GM19372 (cell line): ENCODE measurements around the gene DAB2IP.

Experiments
- ATAC-seq: cut with Tn5 transposase; IDR thresholded peaks from one replicate; pipeline ENCODE4 v1.9.1; 2021; ENCODE audit warnings: mild to moderate bottlenecking, low read depth, moderate library complexity; ENCODE audit not compliant: unreplicated experiment

The DAB2IP gene

DNA sequence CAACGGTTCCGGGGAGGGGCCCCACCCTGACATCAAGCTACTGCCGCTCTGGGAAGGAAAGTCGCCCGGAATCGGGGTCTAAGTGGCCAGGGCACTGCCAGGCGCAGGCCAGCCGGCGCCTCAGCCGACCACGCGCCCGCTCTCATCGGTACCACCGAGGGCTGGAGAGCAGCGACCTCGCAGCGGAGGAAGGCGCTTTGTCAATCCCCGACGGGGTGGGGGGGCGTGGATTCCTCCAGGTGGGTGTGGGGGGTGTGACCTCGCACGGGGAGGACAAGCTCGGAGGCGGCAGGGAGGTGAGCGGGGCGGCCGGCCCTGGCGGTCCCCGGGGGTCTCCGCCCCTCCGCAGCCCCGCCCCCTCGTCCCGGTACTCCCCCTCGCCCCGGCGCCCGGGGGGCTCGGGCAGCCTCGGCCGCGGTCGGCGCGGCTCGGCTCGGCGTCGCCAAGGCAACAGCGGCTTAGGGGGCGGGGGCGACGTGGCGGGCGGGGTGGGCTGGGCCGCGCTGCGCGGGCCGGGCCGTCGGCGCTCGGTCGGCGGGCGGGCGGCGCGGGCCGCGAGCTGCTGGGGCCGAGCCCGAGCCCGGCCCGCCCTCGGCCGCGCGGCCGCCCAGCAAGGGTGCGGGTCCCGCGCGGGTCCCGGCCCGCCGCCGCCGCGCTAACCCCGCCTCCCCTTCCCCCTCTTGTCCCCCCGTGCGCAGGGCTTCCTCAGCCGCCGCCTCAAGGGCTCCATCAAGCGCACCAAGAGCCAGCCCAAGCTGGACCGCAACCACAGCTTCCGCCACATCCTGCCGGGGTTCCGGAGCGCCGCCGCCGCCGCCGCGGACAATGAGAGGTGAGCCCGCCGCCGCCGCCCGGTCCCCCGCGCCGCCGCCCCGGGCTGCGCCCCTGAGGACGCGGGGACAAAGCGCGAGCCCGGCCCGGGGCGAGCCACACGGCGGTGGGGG, 47.5 kb downstream of the DAB2IP start:
- peak; percentile 59 for ATAC-seq

DNA sequence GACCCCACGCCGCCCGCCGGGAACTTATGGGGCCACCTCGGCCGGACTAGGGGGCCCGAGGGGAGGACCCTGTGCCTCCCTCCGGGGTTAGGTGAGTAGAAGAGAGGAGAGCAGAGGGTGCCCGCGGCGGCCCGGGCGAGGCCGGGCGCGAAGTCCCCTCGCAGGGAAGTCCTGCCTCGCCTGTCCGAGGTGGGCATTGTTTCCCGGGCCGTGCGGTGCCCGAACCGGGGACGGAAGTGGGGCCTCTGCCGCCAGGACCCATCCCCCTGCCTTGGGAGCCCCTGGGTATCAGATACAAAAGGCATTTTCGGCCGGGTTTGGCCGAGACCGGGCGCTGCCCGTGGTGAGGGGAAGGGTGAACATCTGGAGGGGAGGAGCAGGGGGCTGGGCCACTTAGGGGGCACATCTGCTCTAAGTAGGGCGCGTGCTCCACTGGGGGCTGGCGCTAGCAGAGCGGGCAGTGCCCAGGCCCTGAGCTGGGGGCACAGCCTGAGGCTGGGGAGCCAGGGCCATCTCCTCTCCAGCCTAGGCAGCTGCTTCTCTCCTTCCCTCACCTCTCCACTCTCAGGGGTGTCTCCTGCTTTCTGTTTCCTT, 48.2 kb downstream of the DAB2IP start:
- ATAC-seq = peak; percentile 23

DNA sequence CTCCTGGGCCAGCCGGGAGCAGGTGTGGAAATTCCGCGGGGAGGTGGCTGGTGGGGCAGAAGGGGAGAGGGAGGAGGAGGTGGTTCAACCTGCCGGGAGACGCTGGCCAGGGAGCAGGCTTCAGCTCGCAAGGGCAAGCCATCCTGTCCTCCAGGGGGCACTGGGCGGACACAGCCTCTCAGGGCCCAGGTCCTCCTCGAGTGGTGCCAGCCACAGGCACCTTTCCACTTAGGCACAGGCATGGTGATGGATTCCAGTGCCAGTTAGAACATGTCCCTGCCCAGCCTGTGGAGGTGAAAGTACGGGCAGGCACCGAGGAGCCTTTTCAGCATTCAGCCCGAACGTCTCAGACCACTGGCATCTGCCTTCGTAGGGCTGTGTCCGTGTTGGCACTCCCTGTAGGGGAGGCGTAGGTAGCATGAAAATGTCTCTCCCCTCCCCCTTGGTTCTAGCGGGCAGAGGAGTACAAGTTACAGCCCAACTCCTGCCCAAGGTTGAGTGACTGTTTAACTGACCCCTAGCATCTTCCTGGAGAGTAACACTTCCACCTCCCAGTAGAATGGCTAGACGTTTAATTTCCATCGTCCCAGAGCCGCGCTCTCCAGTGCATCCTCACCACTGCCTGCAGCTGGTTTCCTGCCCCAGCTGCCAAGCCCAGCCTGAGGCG, 48.9 kb downstream of the DAB2IP start:
- no peak for ATAC-seq

DNA sequence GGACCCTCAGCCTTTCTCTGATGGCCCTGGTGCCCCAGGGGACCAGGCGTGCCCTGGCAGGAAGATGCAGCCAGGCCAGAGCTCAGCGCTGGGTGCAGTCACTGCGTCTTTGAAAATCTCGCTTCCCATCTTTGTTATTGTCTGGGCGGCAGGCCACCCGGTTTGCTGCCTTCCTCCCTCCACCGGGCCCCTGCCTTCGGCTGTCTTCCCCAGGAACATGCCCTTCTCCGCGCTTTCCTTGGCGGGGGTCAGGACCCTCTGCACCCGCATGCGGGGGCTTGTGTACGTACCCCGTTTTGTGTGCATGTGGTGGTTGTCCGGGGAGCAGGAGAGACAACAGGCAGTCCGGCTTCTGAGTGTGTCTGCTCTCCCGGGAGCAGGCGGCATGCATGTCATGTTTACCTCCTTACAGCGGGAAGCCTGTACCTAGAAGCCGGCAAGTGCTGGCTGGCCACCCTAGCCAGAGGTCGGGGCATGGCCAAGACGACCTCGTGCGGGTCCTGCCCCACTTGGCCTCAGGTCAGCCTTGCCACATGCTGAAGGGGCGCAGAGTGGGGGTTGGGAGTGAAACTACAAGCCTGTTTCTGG, 49.5 kb downstream of the DAB2IP start:
- ATAC-seq = no peak

DNA sequence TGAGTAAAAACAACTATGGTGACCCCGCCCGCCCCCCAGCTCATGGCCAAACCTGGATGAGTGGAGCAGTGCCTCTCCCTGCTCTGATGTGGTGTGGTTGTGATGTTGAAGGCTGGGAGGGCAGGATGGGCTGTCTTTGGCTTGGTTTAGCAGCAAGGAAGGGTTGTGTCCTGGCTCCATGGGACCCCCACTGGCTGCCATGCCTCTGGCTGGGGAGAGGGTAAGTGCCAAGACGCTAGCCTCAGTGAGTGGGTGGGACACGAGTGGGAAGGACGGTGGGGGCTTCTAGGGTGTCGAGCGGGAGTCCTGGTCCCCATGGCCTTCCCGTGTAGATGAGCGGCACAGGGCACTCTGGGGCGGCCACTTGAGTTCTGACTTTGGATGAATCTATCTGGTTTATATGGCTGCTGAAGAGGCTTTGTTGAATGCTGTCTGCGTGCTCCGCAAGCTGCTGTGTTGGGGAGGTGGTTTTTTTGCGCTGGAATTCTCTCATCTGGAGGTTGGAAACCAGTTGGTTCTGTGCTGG, 50.4 kb downstream of the DAB2IP start:
- ATAC-seq = no peak

DNA sequence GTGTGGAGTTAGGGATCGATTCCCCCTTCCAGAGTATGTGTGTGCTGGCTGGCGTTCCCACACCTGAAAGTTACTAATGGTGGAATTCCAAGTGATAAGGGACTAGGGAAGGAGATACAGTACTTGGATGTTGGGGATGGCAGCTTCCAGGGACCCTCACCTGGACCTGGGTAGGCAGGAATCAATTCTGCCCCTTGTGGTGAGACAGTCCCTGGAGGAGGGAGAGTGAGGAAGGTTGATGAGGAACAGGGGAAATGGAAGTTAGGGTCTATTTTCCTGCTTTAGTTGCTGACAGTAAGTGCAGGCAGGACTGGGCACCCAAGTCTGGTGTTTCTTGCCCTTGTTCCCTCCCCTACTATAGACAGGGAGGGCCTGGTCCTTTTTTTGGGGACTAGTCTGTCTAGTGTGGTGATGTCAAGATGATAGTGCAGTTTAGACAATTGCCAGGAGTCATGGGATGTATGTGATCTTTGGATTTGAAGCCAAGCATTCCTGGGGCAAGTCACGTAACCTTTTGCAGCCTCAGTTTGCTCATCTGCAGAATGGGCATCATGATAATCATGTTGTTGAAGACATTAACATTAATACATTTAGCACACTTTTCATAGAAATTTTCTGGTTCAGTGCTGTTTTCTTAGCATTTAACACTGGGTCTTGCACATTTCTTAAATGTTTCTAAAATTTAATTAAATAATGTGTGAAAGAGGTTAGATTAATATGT, 51.7 kb downstream of the DAB2IP start:
- ATAC-seq = no peak

DNA sequence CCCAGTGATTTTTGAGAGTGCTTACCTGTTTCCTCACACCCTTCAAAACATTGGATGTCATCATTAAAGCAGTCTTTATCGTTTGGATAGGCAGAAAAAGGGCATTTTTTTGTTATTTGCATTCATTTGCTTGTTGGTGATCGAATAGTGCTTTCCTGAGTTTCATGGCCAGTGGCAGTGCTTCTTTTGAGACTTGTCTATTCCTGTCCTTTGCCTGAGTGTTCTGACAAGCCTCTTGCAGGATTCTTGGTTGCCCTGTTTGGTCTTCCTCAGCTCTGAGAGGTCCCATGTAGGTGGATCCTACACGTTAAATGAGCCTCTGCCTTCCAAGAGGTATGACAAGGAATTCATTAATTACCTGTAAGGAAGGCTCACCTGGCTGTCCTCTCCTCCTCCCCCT, 52.8 kb downstream of the DAB2IP start:
- ATAC-seq = no peak

DNA sequence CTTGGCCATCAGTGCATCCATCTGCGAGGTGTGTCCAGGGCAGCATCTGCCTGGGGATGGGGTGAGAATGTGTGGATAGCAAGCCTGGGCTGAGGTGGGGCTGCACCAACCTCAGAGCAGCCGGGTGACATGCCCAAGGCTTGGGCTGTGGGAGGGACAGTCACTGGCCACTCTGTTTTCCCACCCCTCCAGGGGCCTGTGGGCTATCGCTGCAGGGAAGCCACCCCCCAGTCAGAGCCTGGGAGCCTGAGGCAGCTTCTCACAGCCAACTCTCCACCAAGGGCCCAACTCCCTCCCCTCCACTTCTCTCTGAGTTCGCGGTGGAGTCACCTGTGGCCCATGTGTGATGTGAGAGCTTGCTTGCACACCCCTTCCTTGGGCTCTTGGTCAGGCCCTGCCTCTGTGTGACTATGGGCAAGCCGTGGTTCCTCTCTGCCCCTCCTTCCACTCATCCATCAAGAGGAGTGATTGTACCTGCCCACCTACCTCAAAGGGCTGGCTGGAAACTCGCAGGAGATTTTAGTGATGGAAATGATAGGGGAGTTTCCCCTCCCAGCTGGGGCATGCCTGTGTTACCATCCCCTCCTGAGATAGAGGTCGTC, 54.8 kb downstream of the DAB2IP start:
- ATAC-seq = no peak

DNA sequence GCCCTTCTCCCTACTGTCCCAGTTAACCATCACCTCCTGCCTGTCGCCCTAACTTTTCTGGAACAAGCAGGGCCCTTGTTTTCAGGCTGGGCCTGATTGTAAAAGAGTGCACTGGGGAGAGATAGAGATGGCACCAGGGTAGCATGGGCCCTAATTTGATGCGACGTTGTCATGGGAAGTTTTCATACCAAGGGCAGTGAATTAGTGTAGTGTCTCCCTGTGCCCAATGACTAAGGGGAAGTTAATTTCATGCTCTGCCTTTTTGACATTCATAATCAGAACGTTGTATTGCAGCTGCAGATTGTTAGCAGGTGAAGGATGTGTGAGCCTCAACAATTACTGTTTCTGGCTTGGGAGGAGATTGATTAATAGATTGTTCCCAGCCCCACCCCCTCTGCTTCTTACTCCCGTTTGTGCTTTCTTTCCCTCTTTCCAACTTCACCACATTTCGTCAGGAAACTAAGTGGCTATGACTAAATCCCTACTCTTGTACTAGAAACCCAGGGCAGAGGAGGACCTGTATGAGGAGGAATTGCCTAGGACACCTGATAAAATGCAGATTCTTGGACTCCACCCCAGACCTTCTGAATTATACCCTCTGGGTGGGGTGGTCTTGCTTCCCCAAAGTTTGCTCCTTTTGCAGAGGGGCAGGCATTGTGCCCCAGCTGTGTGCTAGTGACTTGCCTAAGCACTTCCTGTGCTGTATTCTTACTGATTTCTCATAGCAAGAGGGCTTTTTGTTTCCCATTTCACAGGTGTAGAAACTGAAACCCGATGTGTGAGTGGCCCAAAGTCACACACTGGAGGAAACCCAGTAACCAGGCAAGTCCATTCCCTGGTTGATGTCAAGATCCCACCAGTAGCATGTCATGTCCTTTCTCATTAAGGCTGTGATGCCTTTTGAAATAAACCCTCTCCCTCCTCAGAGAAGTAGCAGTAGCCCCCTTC, 56.3 kb downstream of the DAB2IP start:
- peak; percentile 96 for ATAC-seq

DNA sequence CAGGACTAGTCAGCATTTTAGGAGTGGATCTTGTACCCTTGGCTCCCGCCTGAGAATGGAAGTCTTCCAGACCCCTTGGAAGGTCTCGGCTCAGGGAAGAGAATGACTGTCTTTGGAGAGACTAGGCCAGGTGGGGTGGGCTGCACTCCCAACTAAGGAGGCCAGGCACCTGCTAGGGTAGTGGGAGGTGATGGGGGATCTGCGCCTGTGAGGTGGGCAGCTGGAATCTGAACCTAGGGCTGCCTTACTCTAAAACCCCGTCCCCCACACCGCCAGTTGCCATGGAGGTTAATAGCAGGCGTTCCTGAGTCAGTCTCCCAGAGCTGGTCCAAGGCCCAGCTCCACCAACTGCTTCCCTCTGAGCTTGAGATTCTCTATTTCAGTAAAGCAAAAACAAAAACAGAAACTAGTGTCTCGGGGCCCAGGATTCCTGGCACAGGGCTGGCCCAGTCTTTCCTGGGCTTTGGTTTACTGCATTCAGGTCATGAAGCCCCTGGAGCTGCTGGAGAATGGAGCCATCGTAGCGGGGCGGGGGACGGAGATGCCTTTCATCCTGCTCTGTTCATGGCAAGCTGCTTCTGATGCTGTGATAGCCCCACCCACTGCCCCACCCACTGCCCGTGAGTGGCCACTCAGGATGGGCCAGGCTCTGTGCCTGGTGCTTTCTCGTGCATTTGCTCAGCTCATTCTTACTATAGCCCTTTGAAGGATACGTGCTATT, 57.5 kb downstream of the DAB2IP start:
- ATAC-seq = no peak

DNA sequence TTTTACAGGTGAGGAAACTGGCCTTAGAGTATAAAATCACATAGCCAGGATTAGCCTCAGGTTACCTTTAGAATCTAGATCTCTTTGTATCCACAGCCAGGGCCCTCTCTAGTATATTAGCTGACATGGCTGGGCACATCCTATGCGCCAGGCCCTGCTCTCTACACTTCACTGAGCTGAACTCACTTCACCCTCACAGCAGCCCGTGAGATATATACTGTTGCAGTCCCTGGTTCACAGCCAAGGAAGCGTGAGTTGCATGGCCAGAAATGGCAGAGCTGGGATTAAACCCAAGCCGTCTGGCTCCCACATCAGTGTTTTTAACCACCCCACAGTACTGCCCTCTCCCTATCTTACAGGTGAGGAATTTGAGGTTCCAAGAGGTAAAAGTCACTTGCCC, 58.4 kb downstream of the DAB2IP start:
- ATAC-seq = no peak

DNA sequence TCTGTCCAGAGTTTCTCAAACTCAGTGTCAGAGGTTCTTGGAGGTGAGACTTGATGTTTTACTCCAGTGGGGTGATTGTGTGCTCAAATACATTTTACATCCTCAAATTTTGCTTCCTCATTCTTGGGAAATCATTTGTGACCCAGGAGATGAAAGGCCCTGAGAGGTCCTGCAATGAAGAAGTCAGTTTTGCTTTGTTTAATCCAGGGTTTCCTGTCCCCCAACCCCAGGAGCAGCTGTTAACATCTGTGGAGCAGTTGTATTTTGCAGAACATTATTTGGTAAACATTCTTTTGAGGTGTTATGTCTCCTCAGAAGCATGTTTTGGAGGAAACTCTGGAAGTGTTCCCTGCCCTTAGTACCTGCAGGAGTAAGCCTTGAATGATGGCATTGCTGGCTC, 59.8 kb downstream of the DAB2IP start:
- ATAC-seq = no peak

DNA sequence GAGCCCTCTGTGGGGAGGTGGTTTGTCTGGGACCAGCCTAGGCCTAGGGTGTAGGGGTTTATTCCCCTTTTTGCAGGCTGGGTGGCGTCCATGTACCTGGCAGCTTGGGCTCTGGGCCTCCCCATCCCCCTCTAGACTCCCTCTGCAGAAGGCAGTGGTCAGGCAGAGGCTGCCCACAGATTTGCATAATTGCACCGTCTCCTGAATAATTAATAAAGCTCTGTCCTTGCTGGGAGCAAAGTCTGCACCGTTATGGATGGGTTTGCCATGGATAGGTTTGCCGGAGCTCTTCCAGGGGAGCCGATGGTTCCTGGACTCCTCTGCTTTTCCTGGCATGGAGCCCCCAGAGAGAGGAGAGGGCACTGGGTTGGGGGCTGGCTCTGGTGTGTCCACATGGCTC, 60.4 kb downstream of the DAB2IP start:
- no peak for ATAC-seq

DNA sequence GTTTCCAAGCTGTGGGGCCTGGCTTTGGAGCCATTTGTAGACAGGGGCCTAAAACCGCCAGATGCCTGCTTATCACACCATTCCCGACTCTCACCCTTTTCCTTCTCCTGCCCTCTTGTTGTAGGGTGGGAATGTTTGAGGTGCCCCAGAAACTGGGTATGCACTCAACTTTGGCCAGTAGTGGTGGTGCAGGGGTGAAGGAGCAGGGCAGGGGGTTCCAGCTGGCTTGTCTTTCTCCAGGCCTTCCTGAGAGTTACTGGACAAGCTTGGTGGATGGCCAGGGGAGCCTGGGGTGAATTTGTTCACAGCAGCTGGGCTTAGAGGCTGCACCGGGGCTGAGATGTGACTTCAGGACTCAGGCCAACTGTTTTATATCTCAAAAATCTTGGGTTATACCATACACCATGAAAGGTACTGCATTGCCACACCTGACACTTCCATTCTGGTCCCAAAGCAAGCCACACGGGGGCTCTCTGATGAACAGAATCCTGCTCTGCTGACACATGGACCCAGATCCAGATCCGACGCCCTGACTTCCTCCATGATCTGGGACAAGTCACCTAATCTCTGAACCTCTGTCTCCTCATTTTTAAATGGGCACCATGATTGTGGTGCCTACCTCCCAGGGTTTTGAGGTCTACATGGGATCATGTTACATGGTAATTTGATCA, 62.1 kb downstream of the DAB2IP start:
- ATAC-seq = no peak

DNA sequence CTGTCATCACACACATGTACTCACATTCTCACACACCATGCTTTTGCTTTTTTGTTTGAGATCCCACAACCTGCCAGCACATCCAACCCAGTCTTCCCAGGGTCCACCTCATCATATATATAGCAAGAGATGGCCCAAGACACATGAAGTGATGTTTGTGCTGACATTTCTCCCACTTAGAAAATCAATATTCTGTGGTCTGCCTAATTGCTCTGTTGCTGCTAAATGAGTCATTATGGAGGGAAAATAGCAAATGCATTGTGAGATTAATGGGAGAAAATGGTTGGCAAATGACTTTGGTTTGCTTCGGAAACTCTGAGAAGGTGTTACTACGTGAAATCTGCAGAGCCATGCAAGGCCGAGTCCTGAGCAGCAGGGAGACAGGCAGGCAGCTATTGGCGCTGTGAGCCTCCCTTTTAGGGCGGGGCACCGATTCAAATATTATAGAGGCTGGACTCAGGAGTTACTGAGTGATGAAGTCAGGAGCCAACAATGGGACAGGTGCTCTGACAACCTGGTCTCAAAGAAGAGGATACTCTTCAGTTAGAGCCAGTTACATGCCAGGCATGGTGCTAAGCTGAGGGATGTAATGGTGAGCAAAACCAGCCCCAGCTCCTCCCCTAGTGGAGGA, 62.8 kb downstream of the DAB2IP start:
- no peak for ATAC-seq

DNA sequence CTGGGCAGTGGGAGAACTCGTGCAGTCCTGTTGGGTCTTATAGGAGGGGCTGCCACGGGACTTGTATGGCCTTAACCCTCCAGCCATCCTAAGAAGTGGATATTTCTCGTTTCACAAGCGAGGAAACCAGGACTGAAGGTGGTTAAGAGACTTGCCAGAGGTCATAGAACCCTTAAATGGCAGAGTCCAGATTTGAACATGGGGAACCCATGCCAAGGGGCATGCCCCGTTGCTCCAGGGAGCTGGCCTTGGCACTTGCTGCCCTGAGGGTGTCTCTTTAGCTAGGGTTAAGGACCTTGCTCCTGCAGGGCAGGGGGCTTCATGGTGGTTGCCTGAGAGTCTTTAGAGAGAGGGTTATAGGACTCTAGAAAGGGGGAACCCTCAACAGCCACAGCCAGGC, 63.4 kb downstream of the DAB2IP start:
- ATAC-seq = no peak
